Measurements from ENCODE around the gene MRPL53. TPM values are rescaled to one million over a fixed set of nuclear protein-coding genes. Genes with fewer than 3 reads are reported as not detected.

Gene MRPL53
- total and polyA plus RNA-seq, 2 of the 8 experiments (the other 6 are each of a cell fraction or from before 2014, with no cell fraction given) = 36.6 to 46.3 TPM

- no peak overlapping the region for H2AFZ ChIP-seq (ENCODE audit: low read length)
- CTCF ChIA-PET (ENCODE audit: partially characterized antibody) = interaction anchor here (0.7 to 10.5 kb wide), 8 partner anchors 9 to 195 kb away, joined by 3 to 86 read pairs (median 10); partner anchors contain the start of genes CCDC142, MRPL53 and TTC31
- no peak overlapping the region; the same call in 1 of the 2 replicates for H4K8ac ChIP-seq (ENCODE audit: extremely low read depth, insufficient read depth, low read length)
Observed at GRCh38 chr2:74457129-74457548, 15.3 kb downstream of the MRPL53 start.

More at GRCh38 chr2:74457129-74457548, 15.3 kb downstream of the MRPL53 start:
- peak overlapping the region; percentile 36 for H3K4ac ChIP-seq (replicated peaks; ENCODE audit: insufficient read length, low read depth, low read length)
- H3K36me3 ChIP-seq (ENCODE audit: control insufficient read depth in 2 of 4, insufficient read depth in 4 of 4, low read length in 3 of 4) = peaks cover 0 to 6% (median 0%) of the 10 kb centered on the region in 4 experiments; a peak in 1 of 8 replicates
- H2BK5ac ChIP-seq (ENCODE audit: low read depth, low read length) = peak overlapping the region; percentile 94
- H3K4me2 ChIP-seq (ENCODE audit: insufficient read depth in 1 of 2, low read depth in 2 of 2, low read length in 2 of 2) = peak overlapping the region; percentile 91 to 93
- H3K9ac ChIP-seq (replicated peaks in 1 of 4; ENCODE audit: extremely low read depth in 1 of 4, low read depth in 3 of 4, low read length in 3 of 4) = peak overlapping the region; percentile 19 to 92 (median 82); a peak in 6 of 7 replicates
- peak overlapping the region; percentile 96; the same call in 1 of the 2 replicates for H3K18ac ChIP-seq (ENCODE audit: extremely low read depth, low read length)
- no peak overlapping the region for H2BK20ac ChIP-seq (ENCODE audit: low read length)
- peak overlapping the region; percentile 70 for H3K56ac ChIP-seq (replicated peaks; ENCODE audit: insufficient read length, low read depth, low read length)
- peaks cover 0 to 10% (median 2%) of the 10 kb centered on the region in 4 experiments; a peak in 5 of 7 replicates for H3K4me1 ChIP-seq (replicated peaks in 1 of 4; ENCODE audit: control insufficient read depth in 3 of 4, insufficient read depth in 4 of 4, low read length in 3 of 4)
- H3K79me2 ChIP-seq (ENCODE audit: control insufficient read depth in 1 of 2, insufficient read depth in 2 of 2, low read length in 2 of 2) = peaks cover 0 to 9% of the 10 kb centered on the region in 2 experiments; a peak in 1 of 4 replicates
- no peak overlapping the region for H3K23ac ChIP-seq (ENCODE audit: insufficient read length)
- FAIRE-seq = no peak
- H3K14ac ChIP-seq (ENCODE audit: insufficient read length) = no peak overlapping the region
- no peak overlapping the region for H2AK5ac ChIP-seq (ENCODE audit: low read depth, low read length)
- POLR2A ChIA-PET (ENCODE audit: partially characterized antibody) = interaction anchor here (0.9 to 10.5 kb wide), 14 partner anchors 9 to 275 kb away, joined by 3 to 89 read pairs (median 7); partner anchors contain the start of genes C2orf81, CCDC142, LBX2 and MRPL53
- no peaks in the 10 kb centered on the region for H3K27me3 ChIP-seq (replicated peaks in 1 of 4; ENCODE audit: control insufficient read depth in 3 of 4, extremely low read depth in 1 of 4, insufficient read depth in 3 of 4, low read length in 3 of 4)
- WGBS, 2 experiments (ENCODE audit: extremely low coverage in 1 of 2, insufficient coverage in 1 of 2, insufficient read length in 1 of 2, insufficient replicate concordance in 2 of 2, low coverage in 1 of 2, low lambda C conversion rate in 2 of 2, missing lambda C conversion rate in 1 of 2) = 2% methylated on average over 26 of the region's 27 CpGs; no CpG with 5 or more reads in 1 of the 2 experiments
- no peak overlapping the region; the same call in 1 of the 2 replicates for H2BK15ac ChIP-seq (ENCODE audit: low read length)
- DNase-seq (ENCODE audit: low read depth in 1 of 2, low spot score in 2 of 2) = no peak
- no peaks in the 10 kb centered on the region for H3K9me3 ChIP-seq (ENCODE audit: insufficient read depth in 2 of 2, low read depth in 1 of 2, low read length in 1 of 2)
- H2BK12ac ChIP-seq (ENCODE audit: low read depth, low read length) = no peak overlapping the region
- H4K5ac ChIP-seq (ENCODE audit: insufficient read length, low read depth, low read length) = peak overlapping the region; percentile 81
- no peak overlapping the region for H2BK120ac ChIP-seq (replicated peaks; ENCODE audit: low read depth, low read length)
- H3K4me3 ChIP-seq (ENCODE audit: extremely low read depth in 1 of 4, insufficient read depth in 2 of 4, low read depth in 3 of 4, low read length in 4 of 4) = peak overlapping the region; percentile 64 to 84 (median 84)
- TF ChIP-seq CEBPB (IDR thresholded peaks at IDR 0.05; ENCODE audit: low read depth, low read length) = no peak
- peak; percentile 6 for TF ChIP-seq ASH2L (IDR thresholded peaks at IDR 0.05; ENCODE audit: low read length)
- TF ChIP-seq JUND (IDR thresholded peaks at IDR 0.05; ENCODE audit: low read length) = no peak
- peak in 1 of 2 experiments; percentile 53; a peak in 2 of 3 replicates for TF ChIP-seq POLR2A (IDR thresholded peaks at IDR 0.05; ENCODE audit: control extremely low read depth in 1 of 2, low read depth in 2 of 2, low read length in 2 of 2)
- no peak for TF ChIP-seq NRF1 (IDR thresholded peaks at IDR 0.05; ENCODE audit: low read depth, low read length)
- peak; percentile 70; the same call in 1 of the 2 replicates for TF ChIP-seq TAF1 (IDR thresholded peaks at IDR 0.05; ENCODE audit: low read depth, low read length)
- peak; percentile 33; the same call in 1 of the 2 replicates for TF ChIP-seq RBBP5 (IDR thresholded peaks at IDR 0.05; ENCODE audit: borderline replicate concordance, low read depth, low read length)
- peak; percentile 30 for TF ChIP-seq KDM4A (IDR thresholded peaks at IDR 0.05; ENCODE audit: low read depth, low read length, severe bottlenecking)
- no peak for TF ChIP-seq EP300 (IDR thresholded peaks at IDR 0.05; ENCODE audit: borderline replicate concordance in 1 of 2, low read depth in 2 of 2, low read length in 2 of 2)
- no peak for TF ChIP-seq BRCA1 (IDR thresholded peaks at IDR 0.05; ENCODE audit: low read depth, low read length)
- H4K20me1 ChIP-seq (replicated peaks in 1 of 2; ENCODE audit: control insufficient read depth in 1 of 2, insufficient read depth in 2 of 2, low read length in 2 of 2) = no peaks in the 10 kb centered on the region
- peak overlapping the region; percentile 57 for H3K27ac ChIP-seq (ENCODE audit: low read depth, low read length)
- no peaks in the 10 kb centered on the region; the same call in 1 of the 2 replicates for H3K79me1 ChIP-seq (ENCODE audit: low read depth, low read length)
- peaks cover 16% of the 10 kb centered on the region; the same call in 1 of the 2 replicates for H3K23me2 ChIP-seq (ENCODE audit: low read depth, low read length)
- peak overlapping the region; percentile 63 for H4K91ac ChIP-seq (replicated peaks; ENCODE audit: insufficient read length, low read length)
